GM18870 (cell line): ENCODE data around the gene FBXO31.

Experiments
- ATAC-seq: cut with Tn5 transposase; IDR thresholded peaks from one replicate; pipeline ENCODE4 v1.9.1; 2021; ENCODE audit warnings: moderate library complexity; ENCODE audit not compliant: unreplicated experiment

The FBXO31 gene

DNA sequence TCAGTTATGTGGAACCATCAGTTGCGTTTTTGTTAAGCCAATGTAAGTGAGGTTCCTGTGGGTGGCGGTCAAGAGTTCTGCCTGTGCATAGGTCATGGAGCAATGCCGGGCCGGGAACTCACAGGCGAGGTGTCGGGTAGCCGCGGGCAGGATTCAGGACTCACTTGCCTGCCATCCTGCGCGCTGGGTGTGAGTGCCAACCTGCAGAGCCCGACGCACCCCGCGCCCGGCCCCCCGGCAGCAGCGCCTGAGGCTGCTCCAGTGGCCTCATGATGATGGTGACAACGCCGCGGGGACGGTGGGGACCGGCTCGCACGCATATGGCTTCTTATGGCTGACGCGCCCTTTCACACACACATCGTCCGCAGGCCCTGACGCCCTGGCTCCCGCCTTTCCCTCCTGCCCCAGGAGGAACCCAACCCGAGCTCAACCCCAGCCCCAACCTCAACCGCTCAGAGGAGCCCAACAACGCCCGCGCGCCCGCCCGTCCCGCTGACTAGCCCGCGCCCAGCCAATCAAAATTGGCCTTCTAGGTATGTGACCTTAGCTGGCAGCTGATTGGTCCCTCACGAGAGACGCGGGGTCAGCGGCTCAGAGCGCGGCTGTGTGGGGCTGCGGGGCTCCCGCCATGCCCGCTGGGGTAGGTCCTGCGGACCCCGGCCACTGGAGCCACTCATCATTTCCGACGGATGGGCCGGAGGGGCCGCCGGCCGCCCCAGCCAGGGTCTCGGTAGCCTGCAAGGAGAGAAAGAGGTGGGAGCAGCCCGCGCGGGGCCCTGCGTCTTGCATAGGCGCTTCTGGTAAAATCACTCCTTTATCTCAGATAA lies 66.4 kb downstream of the FBXO31 start, which contains the start of gene C16orf95:
C16orf95 (minus strand) TSS at position 470 of the 827 bp plus-strand sequence; CDS start at position 320, 150 bp downstream.
- peak; percentile 80 for ATAC-seq

DNA sequence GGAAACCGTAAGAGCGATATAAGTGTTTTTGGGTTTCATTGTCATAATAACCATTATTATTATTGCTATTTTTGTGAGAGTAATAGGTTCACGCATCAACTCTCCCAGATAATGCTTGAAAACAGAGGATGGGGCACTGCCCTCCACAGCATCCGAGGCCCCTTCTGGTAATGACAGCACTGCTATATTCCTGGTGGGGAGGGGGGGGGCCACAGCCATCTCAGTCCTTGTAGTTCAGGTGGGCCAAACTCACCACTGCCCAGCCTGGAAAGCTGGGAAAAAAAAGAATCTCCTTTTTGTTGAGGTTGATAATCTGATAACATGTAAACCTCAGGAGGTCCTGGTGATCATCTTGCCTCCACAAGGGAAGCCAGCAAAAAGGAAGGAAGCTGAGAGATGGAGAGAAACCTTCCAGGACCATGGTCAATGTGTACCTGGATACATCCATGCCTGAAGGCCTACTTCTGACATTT lies 67.1 kb downstream of the FBXO31 start:
- no peak for ATAC-seq

DNA sequence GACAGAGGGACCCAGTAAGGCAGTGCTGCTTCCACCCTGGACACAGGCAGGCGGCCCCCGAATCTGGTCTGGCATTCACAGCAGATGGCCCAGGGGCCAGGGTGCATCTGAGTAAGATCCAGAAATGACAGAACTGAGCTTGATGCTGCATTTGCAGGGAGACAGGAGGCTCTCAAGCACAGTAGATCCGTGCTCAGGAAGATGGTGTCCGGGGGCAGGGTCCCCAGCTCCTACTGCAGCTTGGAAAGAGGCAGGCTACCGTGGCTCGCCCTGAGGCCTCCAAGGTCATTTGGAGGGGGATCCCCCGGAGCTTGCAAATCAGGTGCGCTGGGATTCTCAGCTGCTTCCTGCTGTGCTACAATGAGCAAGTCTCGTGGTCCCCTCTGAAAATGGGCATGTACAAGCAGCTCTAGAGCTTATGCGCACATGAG lies 68.6 kb downstream of the FBXO31 start:
- no peak for ATAC-seq

DNA sequence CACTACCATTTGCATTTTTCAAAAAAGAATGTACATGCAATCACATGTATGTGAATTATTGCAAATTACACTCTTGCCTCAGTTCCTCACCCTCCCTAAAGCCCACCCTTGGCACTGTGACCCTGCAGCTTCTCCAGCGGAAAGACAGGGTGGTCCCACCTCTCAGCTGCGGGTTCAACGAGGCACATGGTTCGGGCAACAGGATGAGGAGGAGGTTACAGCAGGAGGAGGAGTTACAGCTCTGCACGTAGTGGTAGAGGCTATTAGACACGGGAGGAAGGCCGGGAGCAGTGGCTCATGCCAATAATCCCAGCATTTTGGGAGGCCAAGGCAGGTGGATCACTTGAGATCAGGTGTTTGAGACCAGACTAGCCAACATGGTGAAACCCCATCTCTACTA lies 71.6 kb downstream of the FBXO31 start:
- ATAC-seq, result no peak

DNA sequence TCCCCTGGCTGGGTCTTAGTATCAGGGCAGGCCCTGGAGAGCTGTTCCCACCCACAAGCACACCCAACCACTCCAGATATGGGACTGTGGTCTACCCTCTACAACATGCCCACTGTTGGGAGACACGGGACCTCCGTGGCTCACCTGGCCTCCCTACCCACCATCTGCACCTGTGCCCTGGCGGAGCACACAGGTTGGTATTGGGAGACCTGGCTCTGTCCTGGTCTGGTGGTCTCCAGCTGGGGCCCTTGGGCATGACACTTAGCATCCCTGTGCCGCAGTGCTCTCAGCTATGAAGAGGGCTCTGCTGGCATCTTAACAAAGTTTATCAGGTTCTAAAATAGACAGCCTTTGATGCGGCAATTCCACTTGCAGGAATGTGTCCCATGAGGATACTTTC lies 72.2 kb downstream of the FBXO31 start:
- ATAC-seq, result no peak

DNA sequence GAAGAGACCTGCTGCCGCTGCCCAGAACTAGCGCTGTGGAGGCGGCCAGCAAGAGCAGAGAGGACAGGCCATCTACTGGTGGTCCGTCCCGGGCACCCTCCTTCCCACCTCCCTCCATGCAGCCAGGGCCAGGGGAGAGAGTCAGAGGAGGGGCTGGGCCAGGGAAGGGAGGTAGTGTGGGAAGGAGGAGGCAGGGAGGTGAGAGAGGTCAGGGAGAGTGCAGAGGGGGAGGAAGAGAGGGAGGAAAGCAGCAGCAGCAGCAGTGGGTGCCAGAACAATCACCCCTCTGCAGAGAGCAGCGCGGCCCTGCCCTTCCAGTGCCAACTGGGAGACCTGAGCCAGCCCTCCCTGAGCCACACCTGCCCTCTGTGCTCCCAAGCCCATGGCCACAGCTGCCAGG lies 73.0 kb downstream of the FBXO31 start:
- ATAC-seq, result no peak

DNA sequence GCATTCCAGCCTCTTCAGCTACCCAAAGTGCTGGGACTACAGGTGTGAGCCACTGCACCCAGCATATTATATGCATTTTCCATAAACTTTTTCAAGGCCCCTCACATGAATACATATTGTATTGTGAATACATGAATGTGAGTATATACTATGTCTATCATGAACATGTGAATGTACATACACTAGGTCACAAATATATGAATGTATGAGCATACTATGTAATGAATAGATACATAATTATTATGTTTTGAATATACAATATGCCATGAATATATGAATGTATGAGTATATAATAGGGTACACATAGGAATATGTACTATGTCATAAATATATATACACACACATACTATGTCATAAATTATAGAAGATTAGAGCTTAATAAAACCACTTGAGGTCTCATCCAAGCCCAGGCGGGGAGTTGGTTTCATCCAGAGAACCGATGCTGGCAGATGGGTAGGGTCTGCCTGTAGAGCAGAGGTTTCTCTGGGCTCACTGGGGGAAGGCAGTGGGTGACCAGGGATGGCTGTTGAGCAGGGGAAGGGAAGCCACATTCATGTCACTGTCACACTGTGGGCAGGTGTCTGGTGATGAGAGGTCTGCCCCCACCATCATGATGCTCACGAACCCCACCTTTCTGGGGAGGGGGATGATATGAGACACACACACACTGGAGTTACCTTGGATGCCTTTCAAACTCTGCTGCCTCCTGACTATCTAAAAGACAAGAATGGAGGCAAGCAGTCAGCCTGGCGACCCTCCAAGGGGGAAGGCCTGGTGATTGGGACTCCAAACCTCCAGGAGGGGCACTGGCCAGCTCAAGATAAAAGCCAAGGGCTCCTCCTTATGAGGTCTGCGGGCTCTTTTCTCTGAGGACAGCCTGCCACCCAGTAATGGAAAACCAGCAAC lies 73.7 kb downstream of the FBXO31 start:
- no peak for ATAC-seq

DNA sequence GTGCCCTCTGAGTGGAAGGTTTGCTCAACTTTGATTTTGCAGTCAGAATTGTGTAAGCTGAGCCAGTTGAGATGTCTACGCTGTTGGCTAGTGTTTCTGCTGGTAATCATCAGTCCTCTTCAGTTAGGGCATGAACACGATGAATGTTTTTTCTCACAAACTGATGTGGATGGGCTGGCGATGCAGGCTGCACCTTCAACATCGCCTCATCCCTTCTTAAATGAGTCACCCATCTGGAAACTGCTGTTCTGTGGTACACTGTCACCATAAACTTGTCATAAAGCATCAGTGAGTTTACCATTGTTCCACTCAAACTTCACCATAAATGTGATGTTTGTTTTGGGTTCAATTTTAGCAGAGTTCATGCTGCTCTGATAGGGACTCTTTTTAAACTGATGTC lies 74.8 kb downstream of the FBXO31 start:
- ATAC-seq, result no peak

DNA sequence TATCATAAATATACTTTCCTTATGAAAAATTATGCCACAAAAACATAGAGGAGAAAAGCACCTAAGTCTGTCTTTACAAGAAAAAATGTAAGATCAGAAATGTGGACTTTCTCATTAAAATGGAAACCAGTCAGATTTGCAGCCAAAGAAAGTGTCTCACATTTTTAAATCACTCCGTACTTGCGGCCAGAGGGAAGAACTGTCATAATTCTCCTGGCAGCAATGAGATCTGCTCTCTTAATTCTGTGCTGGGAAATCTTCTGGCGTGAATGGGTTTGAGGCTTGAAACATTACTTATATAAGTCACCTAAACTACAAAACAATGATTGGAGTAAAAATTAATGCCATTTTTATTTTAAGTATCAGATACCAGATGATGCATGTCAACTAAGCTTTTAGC lies 77.1 kb downstream of the FBXO31 start:
- no peak for ATAC-seq

DNA sequence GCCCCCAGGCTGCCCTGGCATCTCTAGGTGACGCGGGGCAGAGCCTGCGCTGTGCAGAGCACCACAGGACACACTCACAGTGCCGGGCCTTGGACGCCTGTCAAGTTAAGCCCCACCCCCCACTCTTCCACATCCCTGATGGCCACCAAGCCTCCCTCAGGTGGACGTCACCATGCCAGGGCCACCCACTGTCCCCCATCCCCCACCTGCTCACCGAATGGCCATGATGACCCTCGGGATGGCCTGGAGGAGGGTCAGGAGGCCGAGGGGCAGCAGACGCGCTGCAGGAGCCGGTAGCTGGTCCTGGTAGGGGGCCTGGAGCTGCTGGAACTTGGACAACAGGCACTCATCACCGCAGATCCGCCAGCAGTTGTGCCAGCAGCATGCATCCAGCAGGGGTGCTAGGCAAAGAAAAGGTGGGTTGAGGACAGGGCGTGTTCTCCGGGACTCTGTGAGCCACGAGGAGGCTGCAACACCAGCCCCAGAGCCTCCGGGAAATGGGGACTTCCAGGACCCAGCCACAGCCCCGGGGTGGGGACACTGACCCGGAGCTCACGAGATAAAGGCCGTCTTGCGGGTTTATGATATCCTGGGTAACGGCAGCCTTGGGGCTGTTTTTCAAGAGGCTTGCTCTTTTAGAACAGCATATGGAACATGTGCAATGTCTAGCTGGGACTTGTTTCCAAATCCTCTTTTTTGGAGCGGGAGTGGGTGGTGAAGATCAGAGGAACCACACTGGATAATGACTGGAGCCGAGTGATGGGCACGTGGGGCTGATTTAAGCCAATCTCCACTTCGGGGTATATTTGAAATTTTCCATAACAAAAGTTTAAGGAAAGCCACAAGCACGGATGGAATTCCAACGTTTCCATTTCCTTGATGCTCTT lies 77.8 kb downstream of the FBXO31 start:
- no peak for ATAC-seq

DNA sequence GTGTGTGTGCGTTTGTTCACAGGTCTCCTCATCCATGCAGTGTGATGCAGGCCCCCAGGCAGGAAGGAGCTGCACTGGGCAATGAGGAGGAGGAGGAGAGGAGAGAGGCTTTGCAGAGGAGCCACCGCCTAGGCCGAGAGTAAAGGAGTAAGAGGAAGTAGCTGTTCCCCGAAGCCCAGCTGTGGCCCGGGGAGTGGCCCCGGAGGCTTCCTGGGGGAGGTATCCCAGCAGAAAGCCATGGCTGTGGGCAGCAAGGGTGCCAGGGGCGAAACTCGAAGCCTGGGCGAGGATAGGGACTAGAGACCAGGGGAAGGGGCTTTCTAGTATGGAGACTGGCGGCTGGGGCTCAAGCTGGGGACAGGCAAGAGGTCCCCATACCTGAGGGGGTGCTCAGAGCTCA lies 78.6 kb downstream of the FBXO31 start:
- no peak for ATAC-seq

DNA sequence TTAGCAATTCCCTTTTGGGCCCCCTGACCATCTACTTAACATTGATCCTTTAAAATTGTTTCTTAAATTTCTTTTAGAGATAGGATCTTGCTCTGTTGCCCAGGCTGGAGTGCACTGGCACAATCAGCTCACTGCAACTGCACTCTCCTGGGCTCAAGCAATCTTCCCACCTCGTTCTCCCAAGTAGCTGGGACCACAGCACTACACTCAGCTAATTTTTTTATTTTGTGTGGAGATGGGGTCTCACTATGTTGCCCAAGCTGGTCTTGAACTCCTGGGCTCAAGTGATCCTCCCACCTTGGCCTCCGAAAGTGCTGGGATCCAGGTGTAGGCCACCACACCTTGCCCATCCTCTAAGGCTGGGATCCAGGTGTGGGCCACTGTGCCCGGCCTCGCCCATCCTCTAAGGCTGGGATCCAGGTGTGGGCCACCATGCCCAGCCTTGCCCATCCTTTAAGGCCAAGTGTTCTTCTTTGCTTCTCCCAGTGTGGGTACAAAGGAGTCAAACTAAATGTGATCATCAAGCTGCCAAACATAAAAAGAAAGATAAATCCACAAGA lies 79.5 kb downstream of the FBXO31 start:
- no peak for ATAC-seq

DNA sequence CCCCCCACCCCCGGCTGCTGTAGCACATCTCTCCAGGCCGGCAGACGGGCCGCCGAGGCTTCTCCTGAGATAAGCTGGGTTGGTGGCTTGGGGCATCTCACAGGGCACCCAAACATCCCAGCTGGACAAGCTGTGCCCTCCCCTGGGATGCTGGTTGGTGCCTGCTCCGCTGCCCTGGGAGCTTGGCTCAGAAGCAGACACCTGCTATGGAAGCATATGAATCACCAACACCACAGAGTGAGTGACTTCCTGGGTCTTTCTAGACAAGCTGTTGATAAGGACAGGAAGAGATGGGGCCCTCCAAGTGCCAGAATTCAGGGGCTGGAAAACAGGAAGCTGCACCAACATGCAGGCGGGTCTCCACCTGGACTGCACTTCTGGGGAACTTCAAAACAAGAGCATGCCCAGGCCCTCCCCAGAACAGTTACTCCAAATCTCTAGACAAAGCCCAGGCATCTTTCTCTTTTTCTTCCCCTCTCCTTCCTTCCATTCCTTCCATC lies 80.1 kb downstream of the FBXO31 start:
- no peak for ATAC-seq

DNA sequence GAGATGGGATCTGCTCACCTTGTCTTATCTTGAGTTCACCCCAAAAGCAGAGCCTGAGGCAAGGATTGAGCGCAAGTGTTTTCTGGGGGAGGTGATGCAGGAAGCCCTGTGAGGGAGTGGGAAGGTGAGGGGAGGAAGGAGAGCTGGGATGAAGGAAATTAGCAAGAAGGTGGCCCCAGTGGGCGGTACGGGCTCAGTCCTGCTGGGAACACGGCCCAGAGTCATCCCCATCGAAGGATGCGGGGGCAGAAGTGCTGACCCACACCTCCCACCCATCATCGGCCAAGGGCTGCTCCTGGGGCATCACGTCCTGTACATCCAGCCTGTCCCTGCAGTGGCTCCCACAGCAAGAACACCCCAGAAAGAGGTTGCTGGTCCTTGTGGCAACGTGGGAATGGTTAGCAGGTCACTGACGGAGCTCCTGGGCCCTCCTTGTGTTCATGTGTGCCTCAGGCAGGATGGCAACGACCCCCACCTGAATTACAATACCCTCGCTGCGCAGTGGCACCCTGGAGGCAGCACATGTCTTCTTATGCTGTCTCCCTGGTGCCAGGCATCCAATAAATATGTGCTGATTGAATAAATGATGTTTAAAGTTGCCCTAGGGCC lies 84.6 kb downstream of the FBXO31 start:
- no peak for ATAC-seq

DNA sequence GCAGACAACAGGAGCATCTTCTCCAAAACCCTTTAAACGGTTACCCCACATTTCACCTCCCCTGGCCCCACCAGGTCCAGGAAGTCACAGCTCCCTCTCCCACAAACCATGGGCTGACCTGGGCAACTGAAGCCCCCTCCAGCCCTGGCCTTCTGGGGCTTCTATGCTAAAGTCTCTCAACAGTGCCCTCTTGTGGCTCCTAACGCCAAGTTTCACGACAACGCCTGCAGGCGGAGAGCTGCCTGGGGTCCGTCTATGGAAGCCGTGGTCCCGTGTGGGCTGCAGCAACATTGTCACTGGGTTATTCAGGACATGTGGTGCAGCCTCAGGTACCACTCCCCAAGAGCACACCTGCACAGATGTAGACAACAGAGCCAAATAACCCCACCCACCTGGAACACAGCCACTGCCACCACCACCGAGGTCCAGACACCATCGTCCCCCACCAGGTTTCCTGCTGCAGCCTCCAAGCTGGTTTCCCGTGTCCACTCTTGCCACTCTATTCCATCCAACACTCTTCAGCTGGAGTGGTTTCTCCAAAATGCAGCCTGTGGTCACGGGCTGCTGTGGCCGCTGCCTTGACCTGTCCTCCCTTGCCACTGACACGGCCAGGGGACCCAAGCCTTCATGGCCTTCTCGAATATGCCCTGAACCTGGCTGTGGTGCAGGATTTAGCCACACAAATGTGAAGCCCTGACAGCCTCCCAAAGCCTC lies 85.5 kb downstream of the FBXO31 start:
- no peak for ATAC-seq

DNA sequence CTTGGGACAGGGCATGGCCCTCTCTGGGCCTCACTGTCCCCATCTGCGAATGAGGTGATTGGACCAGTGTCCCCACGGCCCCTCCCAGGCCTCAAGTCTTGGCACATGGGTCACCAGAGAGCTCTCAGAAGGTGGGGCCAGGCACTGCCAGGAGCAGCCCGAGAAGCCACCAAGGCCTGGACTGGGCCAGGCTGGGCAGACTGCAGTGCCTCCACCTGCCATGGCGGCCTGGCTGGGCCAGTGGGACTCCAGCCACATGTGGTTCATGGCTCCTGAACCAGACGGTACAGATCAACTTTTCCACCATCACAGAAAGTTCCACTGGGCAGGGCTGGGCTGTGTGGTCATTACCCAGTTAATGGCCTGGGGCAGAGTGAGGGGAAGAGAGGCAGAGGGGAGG lies 86.2 kb downstream of the FBXO31 start:
- no peak for ATAC-seq

DNA sequence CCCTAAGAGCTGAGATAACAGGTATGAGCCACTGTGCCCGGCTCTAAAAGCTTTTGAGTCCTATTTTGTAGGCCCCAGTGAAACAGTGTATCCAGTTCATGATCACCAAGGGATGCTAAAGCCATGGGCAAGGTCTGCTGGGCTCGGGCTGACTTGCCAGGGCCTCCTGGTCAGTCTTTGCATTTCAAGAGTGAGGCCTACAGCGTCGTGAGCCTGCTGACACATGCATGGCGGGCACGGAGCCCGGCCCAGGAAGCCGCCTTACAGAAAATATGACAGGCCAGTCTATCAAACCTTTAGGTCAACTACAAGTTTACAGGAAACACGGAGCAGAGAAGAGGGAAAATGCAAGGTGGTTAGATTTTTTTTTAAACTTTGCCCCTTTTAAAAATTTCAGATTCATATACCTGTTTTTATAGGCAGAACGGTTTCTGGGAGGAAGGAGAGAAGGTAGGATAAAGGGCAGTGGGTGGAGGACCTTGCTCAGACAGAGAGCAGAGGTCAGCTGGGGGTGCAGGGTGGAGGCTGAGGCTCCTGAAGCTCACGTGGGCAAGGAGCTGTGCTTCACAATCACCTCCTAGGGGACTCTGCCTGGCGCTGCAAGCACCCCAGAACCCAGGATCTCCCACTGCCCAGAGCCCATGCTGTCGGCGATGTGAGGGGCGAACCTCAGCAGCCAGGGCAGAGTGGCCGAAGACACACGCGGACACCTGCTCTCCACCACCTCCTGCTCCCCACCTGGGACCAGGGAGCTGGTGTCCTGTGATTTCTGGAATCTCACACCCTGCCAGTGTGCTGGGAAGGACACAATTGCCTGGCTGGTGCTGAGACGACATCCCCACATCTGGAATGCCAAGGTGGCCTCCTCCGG lies 87.7 kb downstream of the FBXO31 start:
- ATAC-seq, result no peak

DNA sequence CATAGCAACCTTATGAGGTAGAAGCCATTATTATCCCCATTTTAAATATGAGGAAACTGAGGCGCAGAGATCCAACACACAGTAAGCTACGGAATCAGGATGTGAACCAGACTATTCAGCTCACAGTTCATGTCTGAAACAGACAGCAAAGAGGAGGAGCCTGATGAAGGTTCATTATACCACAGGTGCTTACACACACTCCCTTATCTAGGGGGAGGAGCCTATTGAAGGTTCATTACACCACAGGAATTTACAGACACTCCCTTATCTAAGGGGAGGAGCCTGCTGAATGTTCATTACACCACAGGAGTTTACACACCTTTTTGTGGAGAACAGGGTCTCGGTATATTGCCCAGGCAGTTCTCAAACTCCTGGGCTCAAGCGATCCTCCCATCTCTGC lies 88.3 kb downstream of the FBXO31 start:
- ATAC-seq, result no peak
